ENCODE measurements around the gene TEX55. TPM values are rescaled to one million over a fixed set of nuclear protein-coding genes. Genes with fewer than 3 reads are reported as not detected.

The TEX55 gene
- total and polyA plus RNA-seq, 2 experiments from 2014 or later, result 0.17 TPM; not detected in 1

- no peak for DNase-seq (ENCODE audit: low spot score)
- H3K27ac ChIP-seq (ENCODE audit: low read depth), result no peak overlapping the region
- no peaks in the 10 kb centered on the region for H3K79me2 ChIP-seq (replicated peaks; ENCODE audit: insufficient read depth)
- no peaks in the 10 kb centered on the region for H4K20me1 ChIP-seq (replicated peaks; ENCODE audit: insufficient read depth)
- no peak overlapping the region for H2AFZ ChIP-seq
- no peaks in the 10 kb centered on the region for H3K4me1 ChIP-seq (ENCODE audit: insufficient read depth)
- Mint-ChIP-seq H3K9me3 (no peaks in the 10 kb centered on the region), H3K4me3 (no peak overlapping the region), H3K27ac (no peak overlapping the region), H3K36me3 (ENCODE audit: low read depth) (no peaks in the 10 kb centered on the region), H3K27me3 (ENCODE audit: insufficient read depth, low read depth, poor library complexity) (no peaks in the 10 kb centered on the region), H3K4me1 (peaks cover 3% of the 10 kb centered on the region; the same call in 1 of the 3 replicates)
- TF ChIP-seq ETS1 (IDR thresholded peaks at IDR 0.05) (no peak), STAT1 (IDR thresholded peaks at IDR 0.05; ENCODE audit: unreplicated experiment) (no peak), EZH2phosphoT487 (IDR thresholded peaks at IDR 0.05; ENCODE audit: unreplicated experiment) (no peak), ZNF331 (CRISPR knock-in tag; IDR thresholded peaks at IDR 0.05; ENCODE audit: low read depth) (no peak), REST (IDR thresholded peaks at IDR 0.05; ENCODE audit: unreplicated experiment) (no peak), POLR2AphosphoS5 (IDR thresholded peaks at IDR 0.05; ENCODE audit: low read depth) (no peak), EZH2 (IDR thresholded peaks at IDR 0.05; ENCODE audit: low read depth, unreplicated experiment) (no peak), JUNB (IDR thresholded peaks at IDR 0.05; ENCODE audit: unreplicated experiment) (no peak), CTCF (conservative IDR thresholded peaks at IDR 0.05; ENCODE audit: low read depth in 2 of 2) (no peak), CREB1 (CRISPR knock-in tag; IDR thresholded peaks at IDR 0.05; ENCODE audit: low read depth) (no peak), ZNF114 (CRISPR knock-in tag; IDR thresholded peaks at IDR 0.05) (no peak), ZNF462 (CRISPR knock-in tag; IDR thresholded peaks at IDR 0.05) (no peak), NANOG (IDR thresholded peaks at IDR 0.05; ENCODE audit: borderline replicate concordance) (no peak)
- H3F3A ChIP-seq (replicated peaks; ENCODE audit: low read depth), result no peaks in the 10 kb centered on the region
- ATAC-seq, result no peak
- no peak overlapping the region for H3K4me2 ChIP-seq
- no peaks in the 10 kb centered on the region for H3K9me2 ChIP-seq (ENCODE audit: insufficient read depth)
- H3K36me3 ChIP-seq (ENCODE audit: insufficient read depth), result no peaks in the 10 kb centered on the region
- H3K27me3 ChIP-seq (ENCODE audit: insufficient read depth), result no peaks in the 10 kb centered on the region
- H3K4me3 ChIP-seq, result no peak overlapping the region
Observed at GRCh38 chr3:119184796-119185570, 39.0 kb downstream of the TEX55 start.

All from GM23338 (cell line).